HG03460 (cell line): ENCODE data around the gene ESPN.
A peak's percentile ranks its signal among the peaks of the same experiment; 100 is the strongest.

Experiments
- ATAC-seq: cut with Tn5 transposase; IDR thresholded peaks from one replicate; pipeline ENCODE4 v1.9.1; 2021; ENCODE audit not compliant: unreplicated experiment

ESPN gene

DNA sequence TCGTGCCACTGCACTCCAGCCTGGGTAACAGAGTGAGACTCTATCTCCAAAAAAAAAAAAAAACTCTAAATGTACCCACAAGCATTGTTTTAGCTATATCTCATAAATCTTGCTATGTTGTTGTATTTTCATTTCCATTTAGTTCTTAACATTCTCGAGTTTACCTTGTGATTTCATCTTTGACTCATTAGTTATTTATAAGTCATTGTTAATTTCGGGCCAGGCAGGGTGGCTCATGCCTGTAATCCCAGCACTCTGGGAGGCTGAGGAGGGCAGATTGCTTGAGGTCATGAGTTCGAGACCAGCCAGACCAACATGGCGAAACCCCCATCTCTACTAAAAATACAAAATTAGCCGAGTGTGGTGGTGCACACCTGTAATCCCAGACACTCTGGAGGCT lies 16.6 kb upstream of the ESPN start:
- no peak for ATAC-seq

DNA sequence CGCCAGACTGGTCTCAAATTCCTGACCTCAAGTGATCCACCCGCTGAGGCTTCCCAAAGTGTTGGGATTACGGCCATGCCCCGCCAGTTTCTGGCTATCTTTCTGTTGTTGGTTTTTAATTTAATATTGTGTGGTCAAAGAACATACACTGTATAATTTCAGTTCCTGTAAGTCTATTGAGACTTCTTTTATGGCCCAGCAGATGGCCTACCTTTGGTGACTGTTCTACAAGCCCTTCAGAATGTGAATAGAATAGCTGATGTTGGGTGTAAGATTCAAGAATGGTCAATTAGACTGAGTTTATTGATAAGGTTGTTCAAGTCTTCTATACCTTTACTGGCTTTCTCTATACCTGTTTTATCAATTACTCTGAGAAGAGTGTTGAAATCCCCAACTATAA lies 15.5 kb upstream of the ESPN start:
- no peak for ATAC-seq

GRCh38 chr1:6409733-6410132 lies 14.8 kb upstream of the ESPN start:
- no peak for ATAC-seq

GRCh38 chr1:6410248-6410893 lies 14.2 kb upstream of the ESPN start:
- no peak for ATAC-seq

DNA sequence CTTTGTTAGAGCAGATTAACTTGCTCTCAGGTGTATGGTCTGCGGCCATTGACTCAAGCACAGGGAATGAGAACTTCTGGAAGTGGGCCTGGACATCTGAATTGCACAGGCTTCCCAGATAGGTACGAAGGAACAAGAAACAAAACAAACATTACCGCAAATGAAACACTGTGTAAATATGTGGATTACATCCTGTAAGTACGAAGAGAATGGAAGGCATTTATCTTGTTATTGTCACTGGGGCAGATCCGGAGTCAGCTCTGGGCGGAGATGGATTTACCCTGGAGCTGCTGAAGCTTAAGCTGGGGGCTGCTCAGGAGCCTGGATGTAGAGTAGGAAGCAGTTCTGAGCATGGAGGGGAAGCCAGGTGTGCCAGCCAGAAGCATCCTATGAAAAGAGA lies 11.7 kb upstream of the ESPN start:
- ATAC-seq = no peak

- peak; percentile 85 for ATAC-seq
Measured at GRCh38 chr1:6414443-6414844, 10.1 kb upstream of the ESPN start.

GRCh38 chr1:6414881-6415626 lies 9.5 kb upstream of the ESPN start:
- no peak for ATAC-seq

- no peak for ATAC-seq
Measured at GRCh38 chr1:6416295-6416656, 8.3 kb upstream of the ESPN start.

GRCh38 chr1:6416906-6417305 lies 7.7 kb upstream of the ESPN start:
- no peak for ATAC-seq

GRCh38 chr1:6417961-6418667 lies 6.5 kb upstream of the ESPN start:
- no peak for ATAC-seq

GRCh38 chr1:6418668-6419396 lies 5.7 kb upstream of the ESPN start:
- ATAC-seq = no peak

DNA sequence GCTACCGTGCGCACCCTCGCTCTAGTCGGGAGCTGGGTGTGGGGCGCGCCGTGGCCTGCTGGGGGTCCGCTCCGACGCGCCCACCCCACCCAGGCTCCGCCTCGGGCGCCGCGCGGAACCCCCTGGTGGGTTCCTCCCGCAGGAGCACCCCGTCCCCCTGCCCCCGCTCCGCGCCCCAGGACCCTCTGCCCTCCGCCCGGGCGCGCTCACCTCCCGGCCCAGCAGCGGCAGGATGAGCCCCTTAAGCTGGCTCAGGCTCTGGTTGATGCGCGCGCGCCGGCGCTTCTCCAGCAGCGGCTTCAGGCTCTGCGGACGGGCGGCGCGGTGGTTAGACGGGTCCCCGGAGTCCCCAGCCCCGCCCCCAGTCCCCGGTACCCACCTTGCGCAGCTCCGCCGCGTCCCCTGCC lies 5.2 kb upstream of the ESPN start:
- ATAC-seq = no peak

DNA sequence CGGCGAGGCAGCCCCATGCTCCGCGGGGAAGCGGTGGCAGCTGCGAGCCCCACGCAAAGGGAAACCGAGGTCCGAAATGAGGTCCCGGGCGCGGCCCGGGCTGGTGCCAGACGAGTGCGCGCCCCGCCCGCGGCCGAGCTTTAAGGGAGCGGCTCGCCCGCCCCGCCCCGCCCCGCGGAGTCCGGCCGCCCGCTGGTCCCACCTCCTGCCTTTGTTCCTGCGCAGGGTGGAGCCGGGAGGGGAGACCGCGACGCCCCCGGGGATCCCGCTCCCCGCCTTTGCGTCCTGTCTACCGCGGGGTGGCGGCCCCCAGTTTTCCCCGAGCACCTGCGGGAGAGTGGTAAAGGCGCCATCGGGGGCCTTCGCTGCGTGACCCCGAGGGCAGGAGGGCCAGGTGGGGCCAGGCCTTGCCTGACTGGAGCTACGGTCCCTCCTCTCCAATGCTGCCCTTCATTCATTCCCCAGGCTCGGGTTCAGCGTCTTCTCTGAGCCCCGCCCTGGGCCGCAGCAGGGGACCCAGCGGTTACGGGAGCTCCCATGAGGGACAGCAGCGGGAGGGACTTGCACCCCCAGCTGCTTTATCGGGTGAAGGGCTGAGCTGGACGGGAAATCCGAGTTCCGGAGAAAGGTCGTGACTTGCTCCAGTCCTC lies 4.6 kb upstream of the ESPN start, which contains the start of gene HES2:
HES2 (minus strand) TSS at position 116 of the 650 bp plus-strand sequence; CDS start at position 17, 99 bp downstream.
- ATAC-seq = no peak

GRCh38 chr1:6420454-6421042 lies 4.0 kb upstream of the ESPN start:
- ATAC-seq = no peak

- no peak for ATAC-seq
Measured at GRCh38 chr1:6421266-6421665, 3.3 kb upstream of the ESPN start.

DNA sequence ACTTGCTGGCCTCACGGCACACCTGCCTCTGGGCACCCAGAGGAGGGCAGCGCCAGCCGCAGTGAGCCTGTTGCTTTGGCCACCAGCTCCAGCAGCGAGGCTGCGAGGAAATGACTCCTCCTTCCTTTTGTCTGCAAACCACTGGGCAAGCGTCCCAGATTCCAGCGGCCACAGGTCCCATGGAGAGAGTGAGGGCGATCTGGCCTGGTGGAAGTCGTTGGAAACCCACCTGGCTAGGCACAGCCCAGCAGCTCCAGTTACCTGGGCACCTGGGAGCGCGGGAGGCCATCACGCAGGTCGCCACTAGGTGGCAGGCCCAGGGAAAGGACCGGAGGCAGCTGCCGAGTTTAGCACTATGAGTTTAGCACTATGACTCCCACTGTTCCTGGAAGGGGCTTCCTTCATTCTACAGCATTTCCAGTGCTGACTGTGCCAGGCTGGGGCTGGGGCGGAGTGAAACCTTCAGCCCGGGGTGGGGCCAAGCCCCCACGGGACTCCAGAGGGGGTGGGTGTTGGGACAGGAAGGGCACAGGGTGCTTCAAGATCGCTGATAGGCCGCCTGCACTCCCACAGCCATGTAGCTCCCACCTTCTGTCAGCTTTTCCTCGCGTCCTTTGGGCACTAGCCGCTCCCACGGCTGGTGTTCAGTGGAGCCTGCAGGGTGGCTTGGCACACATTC lies 1.1 kb upstream of the ESPN start:
- ATAC-seq = no peak

DNA sequence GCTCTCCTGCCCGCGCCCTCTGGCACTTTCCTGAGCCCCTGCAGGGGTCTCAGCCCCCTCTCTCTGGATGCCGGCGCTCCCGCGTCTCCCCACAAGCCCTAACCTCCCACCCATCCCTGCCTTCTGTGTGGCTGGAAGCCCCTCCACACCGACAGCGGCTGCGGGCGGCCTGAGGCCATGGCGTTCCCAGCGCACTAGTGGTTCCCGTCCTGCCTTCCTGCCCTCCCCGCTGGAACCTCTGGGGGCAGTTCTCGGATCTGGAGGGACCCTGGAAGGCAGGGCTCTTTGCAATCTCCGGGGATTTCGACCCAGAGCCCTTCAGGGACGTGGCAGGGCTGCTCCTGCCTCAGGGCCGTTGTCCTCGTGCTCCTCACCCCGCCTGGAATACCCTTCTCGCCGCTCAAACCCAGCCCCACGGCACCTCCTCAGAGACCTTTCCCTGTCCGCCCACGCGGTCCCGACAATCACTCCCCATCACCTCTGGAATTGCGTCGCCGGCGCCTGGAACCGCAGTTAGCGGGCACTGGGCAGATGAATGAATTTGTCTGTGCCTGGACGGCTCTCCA lies 493 bp upstream of the ESPN start:
- ATAC-seq = no peak

GRCh38 chr1:6425658-6426057 lies 1.1 kb downstream of the ESPN start:
- ATAC-seq = no peak

DNA sequence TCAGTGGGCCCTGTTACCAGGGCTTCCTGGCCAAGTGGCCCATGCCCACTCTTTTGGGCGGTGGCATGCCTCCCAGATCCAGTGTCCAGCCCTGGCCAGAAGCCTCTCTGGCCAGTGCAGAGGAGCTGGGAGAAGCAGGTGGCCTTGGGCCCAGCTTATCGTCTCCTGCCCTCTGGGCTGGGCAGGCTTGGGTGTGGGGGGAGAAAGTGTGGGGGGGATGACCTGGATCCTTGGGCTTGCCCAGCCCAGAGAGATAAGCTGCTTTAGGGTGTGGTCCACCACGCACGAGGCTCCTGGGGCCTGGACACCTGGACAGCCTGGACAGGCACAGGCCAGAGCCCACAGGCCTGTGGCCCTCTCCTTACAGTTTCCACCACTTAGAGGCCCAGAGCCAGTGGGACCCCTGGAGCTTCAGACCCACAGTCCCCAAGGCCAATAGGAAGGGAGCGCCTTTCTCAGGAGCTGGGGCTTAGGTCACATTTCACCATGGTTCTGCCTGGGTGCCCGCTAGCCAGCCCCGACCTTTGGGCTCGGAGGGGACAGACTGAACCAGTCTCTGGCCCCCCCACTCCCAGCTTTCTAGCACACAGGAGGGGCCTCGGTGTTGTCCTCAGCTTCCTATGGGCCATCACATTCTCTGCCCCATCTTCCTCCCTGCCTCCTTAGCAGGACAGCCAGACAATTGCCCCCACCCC lies 1.8 kb downstream of the ESPN start:
- ATAC-seq = no peak
